HEK293T (cell line): ENCODE results near the gene TBX2.

Source experiments
- BHLHE40 ChIP-seq: fragments of 450-650 bp; IDR thresholded peaks from 2 replicates; pipeline ENCODE4 v1.6.1; 2016; ENCODE audit warnings: mild to moderate bottlenecking, moderate library complexity, borderline replicate concordance
- CTBP1 ChIP-seq: fragments of 450-650 bp; IDR thresholded peaks from 2 replicates; pipeline ENCODE4 v1.6.1; 2016; ENCODE audit warnings: borderline replicate concordance
- ELF4 ChIP-seq: fragments of 450-650 bp; IDR thresholded peaks from 2 replicates; pipeline ENCODE4 v1.6.1; 2017; ENCODE audit warnings: antibody characterized with exemption
- FOXM1 ChIP-seq: fragments of 450-650 bp; IDR thresholded peaks from 2 replicates; pipeline ENCODE4 v1.6.1; 2017; ENCODE audit warnings: mild to moderate bottlenecking, borderline replicate concordance
- HDGF ChIP-seq: fragments of 450-650 bp; IDR thresholded peaks from 2 replicates; pipeline ENCODE4 v1.6.1; 2017; ENCODE audit warnings: antibody characterized with exemption, borderline replicate concordance
- SP1 ChIP-seq: fragments of 450-650 bp; IDR thresholded peaks from 2 replicates; pipeline ENCODE4 v1.6.1; 2017
- TARDBP ChIP-seq: fragments of 450-650 bp; IDR thresholded peaks from 2 replicates; pipeline ENCODE4 v1.6.1; 2016

- TF ChIP-seq ELF4, result no peak
- no peak for TF ChIP-seq FOXM1
- TF ChIP-seq CTBP1, result no peak
- TF ChIP-seq SP1, result no peak
- TF ChIP-seq TARDBP, result no peak
- no peak for TF ChIP-seq BHLHE40
- TF ChIP-seq HDGF, result no peak
These were observed 52.1 kb downstream of the TBX2 start for GRCh38 chr17:61451538-61452300.
